Left forelimb (tissue), 1 donor: ENCODE measurements around the gene SRP9.
"Not testable (repeated sequence)": the region's sequence is repeated elsewhere in the genome, so short reads cannot be mapped to it uniquely, and the experiment has no call there.

ENCODE experiments used
- DNase-seq: peaks from one replicate; pipeline ENCODE4 v3.0.0-alpha.2; 2018; ENCODE audit warnings: low spot score

Gene SRP9

GRCh38 chr1:225755671-225756319 is 21.8 kb upstream of the SRP9 start:
- DNase-seq = no peak

DNA sequence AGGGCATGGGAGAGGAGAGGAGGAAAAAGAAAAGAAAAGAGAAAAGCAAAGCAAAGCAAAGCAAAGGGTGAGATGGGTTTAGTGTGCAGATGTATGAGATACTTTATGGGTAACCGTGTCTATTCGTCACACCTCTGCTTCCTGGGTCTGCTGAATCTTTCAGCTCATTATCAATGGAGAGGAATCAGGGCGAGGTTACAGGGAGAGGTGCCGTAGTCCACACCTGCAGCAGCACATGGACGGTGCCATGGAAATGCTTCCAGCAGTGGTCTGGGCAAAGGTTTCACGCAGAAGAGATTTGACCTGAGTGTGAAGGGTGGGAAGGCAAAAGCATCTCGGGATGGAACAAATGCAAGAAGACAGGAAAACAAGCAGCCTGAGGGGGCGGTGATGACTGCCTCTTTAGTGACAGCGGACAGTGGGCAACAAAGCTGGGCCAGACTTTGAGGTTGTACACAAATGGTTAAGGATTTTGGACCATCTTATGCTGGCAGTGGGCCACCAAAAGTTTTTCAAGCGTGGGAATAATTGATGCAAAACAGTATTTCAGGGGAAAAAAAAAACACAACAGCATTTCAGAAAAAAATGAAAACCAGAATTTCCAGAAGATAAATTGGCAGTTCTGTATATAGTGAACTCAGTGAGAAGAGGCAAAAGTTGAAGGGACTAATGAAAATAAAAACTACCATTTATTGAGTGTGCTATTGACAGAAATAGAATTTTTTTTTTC is 19.5 kb upstream of the SRP9 start:
- DNase-seq = no peak

- not testable (repeated sequence) for DNase-seq
Observed at GRCh38 chr1:225759972-225760371, 17.7 kb upstream of the SRP9 start.

GRCh38 chr1:225760531-225760930 is 17.1 kb upstream of the SRP9 start:
- DNase-seq = no peak

DNA sequence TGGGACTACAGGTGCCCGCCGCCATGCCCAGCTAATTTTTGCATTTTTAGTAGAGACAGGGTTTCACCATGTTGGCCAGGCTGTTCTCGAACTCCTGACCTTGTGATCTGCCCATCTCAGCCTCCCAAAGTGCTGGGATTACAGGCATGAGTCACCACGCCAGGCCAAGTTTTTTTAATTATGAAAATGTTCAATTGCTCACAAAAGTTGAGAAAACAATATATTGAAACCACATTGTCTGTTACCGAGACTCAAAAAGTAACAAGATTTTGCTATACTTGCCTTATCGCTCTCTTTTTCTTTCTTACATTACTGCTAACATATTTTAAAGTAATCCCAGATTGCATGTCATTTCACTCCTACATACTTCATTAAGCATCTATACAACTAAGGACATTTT is 16.2 kb upstream of the SRP9 start:
- DNase-seq = not testable (repeated sequence)

DNA sequence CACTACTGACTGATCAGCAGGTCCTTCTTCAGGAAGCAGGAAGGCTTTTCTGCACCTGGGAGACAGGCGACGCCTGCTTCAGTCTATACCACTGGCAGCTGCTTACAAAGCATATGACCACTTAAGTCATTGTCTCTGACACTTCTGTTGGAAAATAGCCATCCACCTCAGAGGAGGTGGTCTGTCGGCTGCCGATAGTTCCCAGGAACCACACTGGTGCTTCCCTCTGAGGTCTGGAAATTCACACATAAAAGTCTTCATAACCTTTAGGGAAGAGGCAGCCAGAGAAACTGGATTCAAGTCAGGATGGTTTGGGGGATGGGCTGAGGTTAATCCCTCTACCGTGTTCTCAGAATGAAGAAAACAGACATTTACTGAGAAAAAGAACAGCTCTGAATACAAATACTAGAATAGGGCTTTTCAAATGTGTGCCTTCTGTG is 15.6 kb upstream of the SRP9 start:
- no peak for DNase-seq

- DNase-seq = no peak
Observed at GRCh38 chr1:225762444-225762843, 15.2 kb upstream of the SRP9 start.

DNA sequence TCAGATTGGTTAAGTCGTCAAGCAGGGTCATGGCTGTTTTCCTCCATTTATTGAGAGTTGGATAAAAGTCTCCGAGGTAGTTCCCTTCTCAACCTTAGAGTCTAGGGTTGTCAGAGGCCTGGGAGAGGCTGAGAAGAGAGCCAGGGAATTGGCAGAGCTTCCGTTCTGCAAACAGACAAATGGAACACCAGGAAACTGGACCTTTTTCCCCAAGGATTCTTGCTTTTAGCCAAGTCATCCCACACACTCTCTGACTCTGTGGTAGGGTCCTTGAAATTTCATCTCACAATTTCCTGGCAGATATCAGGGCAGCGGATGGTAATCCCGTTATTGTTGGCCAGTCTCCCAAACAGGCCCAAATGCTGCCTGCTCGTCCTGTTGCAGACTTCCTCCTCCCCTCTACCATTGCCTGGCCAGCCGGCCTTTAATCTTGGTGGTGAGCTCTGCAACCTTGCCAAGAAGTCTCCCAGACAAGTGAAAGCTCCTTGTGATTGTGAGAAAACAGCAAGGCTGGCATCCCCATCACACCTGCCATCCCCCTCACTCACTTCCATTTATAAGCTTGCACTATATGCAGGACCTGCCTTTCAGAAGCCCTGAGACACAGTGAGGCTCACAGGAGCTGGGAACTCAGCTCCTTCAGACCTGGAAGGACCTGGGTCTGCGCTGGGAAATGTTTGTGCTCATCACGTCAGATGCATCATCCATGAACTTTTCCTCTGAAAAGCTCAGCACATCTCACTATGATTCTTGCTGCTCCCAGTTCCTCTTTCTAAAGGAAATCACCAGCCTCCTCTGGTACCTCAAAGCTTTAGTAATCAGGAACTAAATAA is 13.7 kb upstream of the SRP9 start:
- DNase-seq = no peak

GRCh38 chr1:225765982-225766674 is 11.5 kb upstream of the SRP9 start:
- DNase-seq = no peak

GRCh38 chr1:225766967-225767633 is 10.5 kb upstream of the SRP9 start:
- no peak for DNase-seq

DNA sequence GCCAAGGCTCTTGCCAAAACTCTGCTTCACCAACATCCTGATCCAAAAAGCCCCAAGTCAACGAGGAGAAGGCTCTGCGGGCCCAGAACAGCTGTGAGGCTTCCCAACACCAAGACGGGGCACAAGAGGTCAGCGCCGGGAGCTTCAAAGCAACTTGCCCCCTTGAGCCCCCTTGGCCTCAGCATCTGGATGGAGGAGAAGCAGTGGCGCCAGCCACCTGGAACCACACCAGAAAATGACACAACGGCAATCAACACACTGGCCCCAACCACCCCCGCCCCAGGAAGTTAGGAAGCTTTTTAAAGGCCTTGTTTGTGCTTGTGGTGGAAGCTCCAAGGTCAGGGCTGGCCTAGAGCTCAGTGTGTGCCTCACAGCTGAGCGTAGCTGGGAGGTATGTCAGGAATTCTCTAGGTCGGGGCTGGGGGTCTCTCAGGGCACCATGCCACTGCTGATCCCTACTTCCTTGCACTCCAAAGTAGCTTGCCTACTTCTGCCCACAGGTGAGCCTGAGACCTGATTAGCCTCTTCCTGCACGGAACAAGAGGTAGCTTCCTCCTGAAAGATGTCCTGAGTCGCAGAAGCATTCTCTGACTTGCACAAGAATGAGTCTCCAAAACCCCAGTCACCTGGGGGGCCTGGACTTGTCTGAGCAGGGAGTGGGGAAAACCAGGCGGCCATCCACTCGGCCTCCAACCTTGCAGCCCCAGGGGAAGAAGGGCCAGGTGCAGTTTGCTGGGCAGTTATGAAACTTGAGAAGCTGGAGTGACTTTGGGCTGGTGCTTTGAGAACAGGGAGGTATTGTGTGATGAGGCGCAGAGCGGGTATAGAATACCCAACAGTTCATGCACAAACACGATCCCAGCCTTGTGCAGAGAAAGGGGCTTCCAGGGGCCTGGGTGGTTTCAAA is 9.7 kb upstream of the SRP9 start:
- DNase-seq = peak; percentile 78

DNA sequence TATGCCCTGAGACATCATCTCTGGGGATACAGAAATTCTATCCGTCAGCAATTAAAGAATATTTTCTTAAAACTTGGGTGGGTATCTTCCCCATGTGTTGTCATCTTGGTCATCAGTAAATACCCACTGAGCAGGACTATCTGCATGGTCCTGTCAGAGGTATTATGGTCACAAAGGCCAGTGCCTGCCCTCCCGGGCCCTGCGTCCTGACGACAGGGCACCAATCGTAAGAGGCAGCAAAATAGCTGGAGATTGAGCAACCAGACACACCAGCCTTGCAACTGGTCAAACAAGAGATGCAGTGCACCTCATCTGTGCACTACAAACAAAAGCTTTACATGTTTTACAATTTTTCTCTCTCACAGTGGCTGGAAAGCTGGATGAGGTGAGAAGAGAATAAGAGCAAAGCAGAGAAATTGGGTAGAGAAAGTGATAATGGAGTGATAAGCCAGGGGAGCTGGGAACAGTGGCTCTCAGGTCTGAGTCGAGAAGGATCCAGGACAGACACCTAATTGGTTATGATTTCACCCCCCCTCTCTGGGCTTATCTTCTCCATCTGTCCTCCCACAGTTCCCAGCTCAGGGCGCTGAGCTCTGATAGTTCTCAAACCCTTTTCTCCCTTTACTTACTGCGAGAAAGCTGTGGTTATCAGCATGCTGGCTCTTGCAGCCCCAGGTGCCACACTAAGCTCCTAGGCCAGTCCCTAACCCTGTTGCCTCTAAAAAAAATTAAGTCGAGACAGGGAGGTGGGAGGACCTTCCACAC is 8.8 kb upstream of the SRP9 start:
- DNase-seq = no peak

DNA sequence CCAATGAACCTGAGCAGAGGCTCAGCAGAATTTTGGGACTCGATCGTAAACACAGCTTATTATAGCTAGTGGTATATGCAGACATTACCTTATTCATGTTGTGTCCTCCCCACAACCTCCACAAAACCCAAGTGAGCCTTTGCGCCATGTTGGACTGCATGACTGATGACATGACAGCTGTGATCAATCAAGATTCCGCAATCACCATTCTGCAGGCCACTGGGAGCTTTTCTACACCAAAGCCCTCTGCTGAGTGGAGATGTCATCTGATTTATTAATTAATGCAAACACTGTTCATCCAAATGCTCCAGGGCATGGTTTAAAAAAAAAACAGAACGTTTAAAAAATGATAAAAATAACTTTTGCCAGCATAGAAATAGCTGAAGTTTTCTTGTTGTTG is 7.9 kb upstream of the SRP9 start:
- no peak for DNase-seq

GRCh38 chr1:225770561-225771248 is 6.9 kb upstream of the SRP9 start:
- no peak for DNase-seq

GRCh38 chr1:225771661-225772322 is 5.8 kb upstream of the SRP9 start:
- no peak for DNase-seq

GRCh38 chr1:225772323-225772768 is 5.3 kb upstream of the SRP9 start:
- DNase-seq = peak; percentile 82

DNA sequence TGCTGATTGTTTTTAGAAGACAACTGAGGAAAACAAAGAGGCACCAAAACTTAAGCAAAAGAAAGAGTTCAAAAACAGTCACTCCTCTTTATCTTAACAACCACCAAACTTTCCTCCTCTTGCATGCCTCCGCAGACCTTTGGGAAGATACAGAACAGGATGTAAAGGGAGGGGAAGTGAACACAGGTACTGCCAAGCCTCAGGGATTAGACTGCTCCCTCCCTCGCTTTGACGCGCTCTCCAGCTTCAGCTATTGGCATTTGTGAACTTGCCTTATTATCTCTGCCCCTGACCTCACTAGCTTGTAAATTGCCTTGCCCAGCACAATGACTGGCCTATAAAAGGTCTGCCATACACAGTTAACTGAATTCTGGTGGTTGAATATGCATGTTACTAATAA is 4.8 kb upstream of the SRP9 start:
- DNase-seq = no peak

DNA sequence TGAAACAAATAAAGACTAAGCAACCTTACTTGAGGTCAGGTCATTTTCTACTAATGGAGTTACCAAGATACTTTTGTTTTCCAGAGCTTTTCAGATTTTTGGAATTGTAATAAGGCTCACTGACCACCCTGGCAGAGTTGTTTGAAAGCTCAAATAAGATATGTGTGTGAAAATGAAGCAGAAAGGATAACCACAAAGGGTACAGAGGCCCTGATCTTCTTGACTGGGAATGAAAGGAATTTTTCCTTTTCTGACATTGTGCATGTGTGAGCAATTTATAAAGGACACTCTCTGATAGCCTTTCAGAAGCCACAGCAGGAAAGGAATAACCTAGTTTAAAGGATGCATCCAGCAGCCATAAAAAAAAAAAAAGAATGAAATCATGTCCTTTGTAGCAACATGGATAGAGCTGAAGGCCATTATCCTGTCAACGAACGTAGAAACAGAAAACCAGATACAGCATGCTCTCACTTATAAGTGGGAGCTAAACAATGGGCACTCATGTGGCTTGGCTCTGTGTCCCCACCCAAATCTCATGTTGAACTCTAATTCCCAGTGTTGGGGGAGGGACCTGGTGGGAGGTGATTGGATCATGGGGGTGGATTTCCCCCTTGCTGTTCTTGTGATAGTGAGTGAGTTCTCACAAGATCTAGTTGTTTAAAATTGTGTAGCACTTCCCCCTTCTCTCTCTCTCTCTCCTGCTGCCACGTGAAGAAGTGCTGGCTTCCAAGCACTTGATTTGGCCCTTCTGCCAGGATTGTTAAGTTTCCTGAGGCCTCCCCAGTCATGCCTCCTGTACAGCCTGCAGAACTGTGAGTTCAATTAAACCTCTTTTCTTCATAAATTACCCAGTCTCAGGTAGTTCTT is 3.1 kb upstream of the SRP9 start:
- DNase-seq = no peak
